DND-41 (cell line): ENCODE data around the gene RAVER2.

Experiments used
- ATAC-seq: fragments of 200-7000 bp; cut with Tn5 transposase; 3 replicates; pipeline ENCODE4 v1.9.1; 2021; ENCODE audit warnings: low read depth; ENCODE audit not compliant: insufficient read depth
- DNase-seq: peaks from one replicate; pipeline ENCODE4 v3.0.0-alpha.2; 2020
- H2AFZ ChIP-seq: 2 replicates; pipeline ENCODE4 v1.6.0; 2012; ENCODE audit warnings: low read depth, low read length
- H3K27ac ChIP-seq: 2 replicates; pipeline ENCODE4 v1.5.1; 2012; ENCODE audit warnings: low read length, inconsistent platforms
- H3K27me3 ChIP-seq: fragments of 200-600 bp; sonication (generic); 2 replicates; pipeline ENCODE4 v1.6.0; 2012; ENCODE audit warnings: low read length, mild to moderate bottlenecking, inconsistent platforms; ENCODE audit not compliant: insufficient read depth, poor library complexity
- H3K36me3 ChIP-seq: 2 replicates; pipeline ENCODE4 v1.5.1; 2012; ENCODE audit warnings: low read length, inconsistent platforms; ENCODE audit not compliant: insufficient read depth
- H3K4me1 ChIP-seq: 2 replicates; pipeline ENCODE4 v1.5.1; 2012; ENCODE audit warnings: mild to moderate bottlenecking, low read length; ENCODE audit not compliant: insufficient read depth
- H3K4me2 ChIP-seq: 2 replicates; pipeline ENCODE4 v1.6.0; 2012; ENCODE audit warnings: mild to moderate bottlenecking, moderate library complexity, low read length, inconsistent platforms; ENCODE audit not compliant: insufficient read depth
- H3K4me3 ChIP-seq, 2 experiments: fragments of 200-600 bp in 1 of 2; shearing (Covaris generic) in 1 of 2; 2 replicates each; pipeline ENCODE4 v1.5.1; 2012 to 2016; ENCODE audit warnings: inconsistent platforms in 2 of 2, low read length in 2 of 2, mild to moderate bottlenecking in 2 of 2, low read depth in 1 of 2, moderate library complexity in 1 of 2
- H3K79me2 ChIP-seq: 2 replicates; pipeline ENCODE4 v1.6.0; 2012; ENCODE audit warnings: low read length, inconsistent platforms; ENCODE audit not compliant: insufficient read depth
- H3K9ac ChIP-seq: 2 replicates; pipeline ENCODE4 v1.6.0; 2012; ENCODE audit warnings: low read depth, mild to moderate bottlenecking, inconsistent platforms, low read length, moderate library complexity
- H3K9me3 ChIP-seq: 2 replicates; pipeline ENCODE4 v1.5.1; 2012; ENCODE audit warnings: low read length, moderate library complexity, mild to moderate bottlenecking, inconsistent platforms; ENCODE audit not compliant: insufficient read depth, severe bottlenecking
- H4K20me1 ChIP-seq: 2 replicates; pipeline ENCODE4 v1.6.0; 2012; ENCODE audit warnings: low read length; ENCODE audit not compliant: insufficient read depth
- CTCF ChIP-seq: IDR thresholded peaks from 2 replicates; pipeline ENCODE4 v1.5.1; 2012; ENCODE audit warnings: borderline replicate concordance, low read length, moderate library complexity, mild to moderate bottlenecking; ENCODE audit not compliant: poor library complexity, severe bottlenecking; ENCODE audit errors: extremely low read depth
- EZH2 ChIP-seq: IDR thresholded peaks from 3 replicates; pipeline ENCODE4 v1.6.1; 2012; ENCODE audit warnings: borderline replicate concordance, low read depth, mild to moderate bottlenecking, moderate library complexity, low read length, inconsistent platforms; ENCODE audit not compliant: severe bottlenecking

Gene RAVER2

GRCh38 chr1:64828829-64829228, 84.0 kb downstream of the RAVER2 start:
- no peaks in the 10 kb centered on the region for H3K4me1 ChIP-seq
- no peak overlapping the region for H3K4me2 ChIP-seq
- no peaks in the 10 kb centered on the region for H3K79me2 ChIP-seq
- no peak overlapping the region for H3K4me3 ChIP-seq
- no peaks in the 10 kb centered on the region for H4K20me1 ChIP-seq
- H3K9me3 ChIP-seq = no peaks in the 10 kb centered on the region
- no peak for TF ChIP-seq CTCF
- TF ChIP-seq EZH2 = no peak
- H2AFZ ChIP-seq = no peak overlapping the region
- no peaks in the 10 kb centered on the region for H3K27me3 ChIP-seq
- no peak for DNase-seq
- H3K27ac ChIP-seq = no peak overlapping the region
- H3K9ac ChIP-seq = no peak overlapping the region
- ATAC-seq = no peak
- peaks cover 15% of the 10 kb centered on the region for H3K36me3 ChIP-seq

GRCh38 chr1:64829411-64830029, 84.6 kb downstream of the RAVER2 start:
- ATAC-seq = no peak
- Histone ChIP-seq H3K4me3 (no peak overlapping the region), H3K27me3 (no peaks in the 10 kb centered on the region), H3K4me1 (no peaks in the 10 kb centered on the region), H3K36me3 (peaks cover 22% of the 10 kb centered on the region), H3K9ac (no peak overlapping the region), H3K9me3 (no peaks in the 10 kb centered on the region), H4K20me1 (no peaks in the 10 kb centered on the region), H2AFZ (no peak overlapping the region), H3K4me2 (no peak overlapping the region), H3K27ac (no peak overlapping the region), H3K79me2 (no peaks in the 10 kb centered on the region)
- TF ChIP-seq CTCF (no peak), EZH2 (no peak)
- no peak for DNase-seq

- Histone ChIP-seq H3K9ac (no peak overlapping the region), H3K4me1 (no peaks in the 10 kb centered on the region), H3K27me3 (no peaks in the 10 kb centered on the region), H4K20me1 (no peaks in the 10 kb centered on the region), H2AFZ (no peak overlapping the region), H3K79me2 (no peaks in the 10 kb centered on the region), H3K9me3 (no peaks in the 10 kb centered on the region), H3K4me2 (no peak overlapping the region), H3K36me3 (peaks cover 28% of the 10 kb centered on the region), H3K27ac (no peak overlapping the region), H3K4me3 (no peak overlapping the region)
- ATAC-seq = no peak
- no peak for TF ChIP-seq CTCF
- no peak for TF ChIP-seq EZH2
- no peak for DNase-seq
Measured at GRCh38 chr1:64830030-64830651, 85.3 kb downstream of the RAVER2 start.

DNA sequence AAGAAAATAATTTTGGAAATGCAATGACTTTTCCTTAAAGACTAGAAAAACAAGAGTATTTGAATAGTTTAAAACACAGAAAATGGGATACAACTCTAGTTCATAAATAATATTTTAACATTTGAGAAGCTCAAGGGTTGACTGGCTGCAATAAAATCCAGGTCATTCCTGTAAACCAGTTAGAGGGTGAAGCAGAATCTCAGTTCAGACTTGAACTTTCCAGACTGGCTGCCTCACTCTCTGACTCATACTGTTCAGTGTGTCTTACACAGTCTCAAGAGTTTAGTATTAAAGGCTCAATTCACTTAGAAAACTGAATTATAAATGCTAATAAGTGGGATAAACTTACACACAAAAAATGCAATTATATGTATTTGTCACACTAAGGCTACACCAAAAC, 89.9 kb downstream of the RAVER2 start:
- no peak for TF ChIP-seq CTCF
- no peak for TF ChIP-seq EZH2
- Histone ChIP-seq H3K27me3 (no peaks in the 10 kb centered on the region), H4K20me1 (no peaks in the 10 kb centered on the region), H3K79me2 (no peaks in the 10 kb centered on the region), H3K27ac (no peak overlapping the region), H3K9ac (no peak overlapping the region), H3K4me1 (no peaks in the 10 kb centered on the region), H2AFZ (no peak overlapping the region), H3K36me3 (peaks cover 70% of the 10 kb centered on the region), H3K9me3 (no peaks in the 10 kb centered on the region), H3K4me2 (no peak overlapping the region), H3K4me3 (no peak overlapping the region)
- ATAC-seq (no peak), DNase-seq (no peak)
